ENCODE measurements around the gene PFKFB4.
"Not testable (repeated sequence)": the region's sequence is repeated elsewhere in the genome, so short reads cannot be mapped to it uniquely, and the experiment has no call there.

The PFKFB4 gene

GRCh38 chr3:48530701-48531100 is 25.9 kb downstream of the PFKFB4 start:
- DNase-seq (ENCODE audit: low read depth in 2 of 2), result not testable (repeated sequence)

GRCh38 chr3:48528754-48529153 is 27.8 kb downstream of the PFKFB4 start:
- no peak for DNase-seq (ENCODE audit: low read depth in 2 of 2)

- no peak for DNase-seq (ENCODE audit: low read depth in 2 of 2)
Measured at GRCh38 chr3:48528048-48528447, 28.6 kb downstream of the PFKFB4 start.

GRCh38 chr3:48524970-48525369 is 31.6 kb downstream of the PFKFB4 start:
- no peak for DNase-seq (ENCODE audit: low read depth in 2 of 2)

GRCh38 chr3:48521635-48522034 is 35.0 kb downstream of the PFKFB4 start:
- DNase-seq (ENCODE audit: low read depth in 2 of 2), result no peak

GRCh38 chr3:48519277-48519643 is 37.3 kb downstream of the PFKFB4 start:
- DNase-seq (ENCODE audit: low read depth in 2 of 2), result no peak

- DNase-seq (ENCODE audit: low read depth in 2 of 2), result no peak
Measured at GRCh38 chr3:48518638-48519276, 37.8 kb downstream of the PFKFB4 start.

- no peak for DNase-seq (ENCODE audit: low read depth in 2 of 2)
Measured at GRCh38 chr3:48518069-48518468, 38.5 kb downstream of the PFKFB4 start.

GRCh38 chr3:48516571-48516970 is 40.0 kb downstream of the PFKFB4 start:
- no peak for DNase-seq (ENCODE audit: low read depth in 2 of 2)

GRCh38 chr3:48514431-48515227 is 42.0 kb downstream of the PFKFB4 start:
- no peak for DNase-seq (ENCODE audit: low read depth in 2 of 2)

- DNase-seq (ENCODE audit: low read depth in 2 of 2), result no peak
Measured at GRCh38 chr3:48511551-48511950, 45.1 kb downstream of the PFKFB4 start.

GRCh38 chr3:48507256-48508061 is 49.1 kb downstream of the PFKFB4 start:
- DNase-seq (ENCODE audit: low read depth in 2 of 2), result peak; percentile 54 to 62

- DNase-seq (ENCODE audit: low read depth in 2 of 2), result no peak
Measured at GRCh38 chr3:48505968-48506504, 50.6 kb downstream of the PFKFB4 start.

GRCh38 chr3:48505146-48505545 is 51.5 kb downstream of the PFKFB4 start:
- no peak for DNase-seq (ENCODE audit: low read depth in 2 of 2)

GRCh38 chr3:48504051-48504946 is 52.3 kb downstream of the PFKFB4 start, which contains the start of gene SHISA5:
TSS of gene SHISA5 (minus strand) at chr3:48504174. CDS start at chr3:48504094, 80 bp downstream.
- peak in 1 of 2 donors; percentile 41 for DNase-seq (ENCODE audit: low read depth in 2 of 2)

GRCh38 chr3:48503401-48504050 is 53.1 kb downstream of the PFKFB4 start:
- DNase-seq (ENCODE audit: low read depth in 2 of 2), result no peak

- DNase-seq (ENCODE audit: low read depth in 2 of 2), result no peak
Measured at GRCh38 chr3:48502728-48503168, 53.9 kb downstream of the PFKFB4 start.

GRCh38 chr3:48502121-48502520 is 54.5 kb downstream of the PFKFB4 start:
- no peak for DNase-seq (ENCODE audit: low read depth in 2 of 2)

- DNase-seq (ENCODE audit: low read depth in 2 of 2), result no peak
Measured at GRCh38 chr3:48501196-48501595, 55.4 kb downstream of the PFKFB4 start.

- DNase-seq (ENCODE audit: low read depth in 2 of 2), result no peak
Measured at GRCh38 chr3:48500656-48501055, 55.9 kb downstream of the PFKFB4 start.

GRCh38 chr3:48493203-48493501 is 63.5 kb downstream of the PFKFB4 start:
- no peak for DNase-seq (ENCODE audit: low read depth in 2 of 2)

Measured in stimulated activated CD8-positive, alpha-beta memory T cell treated with anti-CD3 and anti-CD28 coated beads, Interleukin-2, amount 100 ng/mL, for 1 hour (primary cell).